NCI-H82 (cell line): ENCODE measurements around the gene TRABD2B.

ENCODE experiments used
- DNase-seq: peaks from one replicate; lab custom pipeline; 2025; lab: John Stamatoyannopoulos, UW

The TRABD2B gene

DNA sequence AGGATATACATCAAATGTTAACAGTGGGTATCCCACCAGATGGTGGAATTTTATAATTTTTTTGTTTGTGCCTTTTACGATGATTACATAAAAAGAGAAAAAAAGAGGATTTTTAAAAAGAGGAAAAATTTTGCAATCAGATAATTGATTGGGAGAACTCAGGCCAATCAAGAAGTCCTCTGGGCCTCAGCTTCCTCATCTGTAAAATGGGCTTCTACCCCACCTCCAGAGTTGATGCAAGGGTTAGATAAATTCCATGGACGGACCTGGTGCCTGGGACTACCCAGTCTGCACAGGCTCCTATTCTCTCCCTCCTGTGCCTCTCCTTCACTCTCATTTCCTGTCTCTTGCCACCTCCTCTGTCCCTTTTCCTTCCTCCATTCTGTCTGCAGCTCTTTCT, 88.9 kb downstream of the TRABD2B start:
- DNase-seq: no peak

GRCh38 chr1:47907177-47907528, 90.0 kb downstream of the TRABD2B start:
- no peak for DNase-seq

GRCh38 chr1:47906527-47907176, 90.5 kb downstream of the TRABD2B start:
- DNase-seq: no peak

DNA sequence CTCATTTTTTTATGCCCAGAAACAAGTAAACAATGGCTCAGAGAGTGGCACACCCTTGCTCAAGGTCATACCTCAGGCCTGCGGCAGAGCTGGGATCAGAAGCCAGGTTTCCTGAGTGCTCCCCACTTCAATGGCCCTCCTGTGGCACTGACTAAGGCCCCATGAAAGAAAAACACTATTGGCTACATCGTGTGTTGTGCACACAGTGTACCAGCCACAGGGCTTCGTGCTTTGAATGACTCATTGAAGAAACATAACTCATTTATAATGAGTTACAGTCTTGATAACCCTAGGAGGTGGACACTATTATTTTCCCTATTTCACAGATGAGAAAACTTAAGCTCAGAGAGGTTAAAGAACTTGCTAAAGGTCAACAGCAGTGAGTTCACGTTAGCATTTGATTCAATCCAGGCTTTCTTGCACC, 91.2 kb downstream of the TRABD2B start:
- no peak for DNase-seq

DNA sequence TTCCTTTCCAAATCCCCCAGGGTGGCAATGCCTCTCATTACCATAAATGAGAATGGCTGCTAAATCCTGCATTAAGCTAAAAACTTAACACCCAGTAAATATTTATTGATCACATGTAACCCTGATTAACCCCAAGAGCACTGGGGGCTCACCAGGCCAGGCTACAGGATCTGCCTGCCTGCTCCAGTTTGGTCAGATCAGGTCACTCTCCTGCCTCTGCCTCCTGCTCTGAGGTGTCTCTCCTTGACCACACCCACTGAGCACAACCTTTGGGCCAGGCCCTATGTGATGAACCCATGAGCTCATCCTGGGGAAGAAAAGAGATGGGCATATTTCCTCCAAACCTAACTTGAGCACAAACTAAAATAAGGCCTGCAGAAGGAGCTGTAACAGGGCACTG, 93.5 kb downstream of the TRABD2B start:
- no peak for DNase-seq

GRCh38 chr1:47901001-47901575, 96.1 kb downstream of the TRABD2B start:
- peak; percentile 9 for DNase-seq

DNA sequence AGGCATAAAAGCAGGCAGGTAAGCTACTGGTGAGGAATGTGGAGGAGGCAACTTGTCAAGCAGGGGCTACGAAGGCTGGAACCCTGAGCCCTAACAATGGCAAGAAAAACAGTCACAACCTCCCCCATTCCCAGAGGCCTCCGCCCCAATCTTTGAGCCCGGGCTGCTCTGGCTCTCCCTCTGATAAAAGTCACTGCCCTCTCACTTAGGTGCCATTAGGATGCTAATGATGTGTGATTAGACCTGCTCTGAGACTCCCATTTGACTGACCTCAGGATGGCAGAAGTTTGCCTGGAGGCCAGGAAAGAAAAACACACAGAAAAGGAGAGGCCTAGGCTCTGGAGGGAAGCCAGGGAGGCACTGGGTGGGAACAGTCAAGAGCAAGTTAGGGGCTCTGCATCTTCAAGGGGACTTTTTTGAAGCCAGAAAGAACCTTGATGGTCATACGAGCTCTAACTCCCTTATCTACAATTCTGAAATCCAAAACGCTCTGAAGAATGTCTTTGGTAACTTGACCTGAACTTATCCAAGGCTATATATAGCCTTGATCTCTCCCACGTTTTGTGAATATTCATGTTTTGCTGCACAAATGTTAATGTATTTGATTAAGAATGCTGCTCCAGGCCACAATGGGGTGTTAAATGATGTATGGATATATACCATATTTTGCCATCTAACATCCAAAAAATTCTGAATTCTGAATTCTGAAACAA, 98.9 kb downstream of the TRABD2B start:
- DNase-seq: no peak

GRCh38 chr1:47895279-47896125, 101.7 kb downstream of the TRABD2B start:
- no peak for DNase-seq

DNA sequence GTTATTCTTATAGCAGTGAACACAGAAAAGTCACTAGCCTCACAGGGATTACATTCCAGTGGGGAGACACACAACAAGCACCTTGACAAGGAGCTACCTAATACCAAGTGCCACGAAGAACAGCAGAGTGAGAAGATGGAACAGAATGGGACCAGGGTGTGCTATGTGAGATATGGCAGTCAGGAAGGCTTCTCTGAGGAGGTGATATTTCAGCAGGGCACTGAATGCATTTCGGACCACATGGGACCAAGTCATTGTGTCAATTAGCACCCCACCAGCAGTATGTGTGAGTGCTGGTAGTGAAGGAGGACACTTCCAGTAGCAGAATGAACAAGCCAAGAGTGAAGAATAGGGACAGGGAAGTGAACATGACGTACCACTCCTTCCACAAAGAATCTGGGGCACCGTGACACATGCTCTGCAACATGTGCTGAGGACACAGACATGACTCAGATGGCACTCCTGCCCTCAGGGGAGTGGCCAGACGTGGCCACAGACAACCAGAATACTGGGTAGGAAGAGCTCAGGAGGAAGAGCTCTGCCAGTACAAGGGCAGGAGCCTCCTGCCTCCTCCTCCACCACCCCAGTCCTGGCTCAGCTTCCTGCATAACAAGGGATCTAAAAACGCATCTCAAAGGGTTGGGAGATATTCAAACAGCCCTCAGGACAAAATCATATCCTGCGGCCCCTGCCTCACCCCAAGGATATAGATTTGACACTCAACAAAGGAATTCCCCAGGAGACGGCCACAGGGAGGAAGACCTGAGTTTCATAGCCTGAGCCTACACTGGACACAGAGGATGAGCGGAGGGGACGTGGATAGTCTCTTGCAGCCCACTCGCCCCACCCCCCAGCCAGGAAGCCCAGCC, 102.5 kb downstream of the TRABD2B start:
- no peak for DNase-seq

- DNase-seq: no peak
Observed at GRCh38 chr1:47893412-47893811, 103.8 kb downstream of the TRABD2B start.

DNA sequence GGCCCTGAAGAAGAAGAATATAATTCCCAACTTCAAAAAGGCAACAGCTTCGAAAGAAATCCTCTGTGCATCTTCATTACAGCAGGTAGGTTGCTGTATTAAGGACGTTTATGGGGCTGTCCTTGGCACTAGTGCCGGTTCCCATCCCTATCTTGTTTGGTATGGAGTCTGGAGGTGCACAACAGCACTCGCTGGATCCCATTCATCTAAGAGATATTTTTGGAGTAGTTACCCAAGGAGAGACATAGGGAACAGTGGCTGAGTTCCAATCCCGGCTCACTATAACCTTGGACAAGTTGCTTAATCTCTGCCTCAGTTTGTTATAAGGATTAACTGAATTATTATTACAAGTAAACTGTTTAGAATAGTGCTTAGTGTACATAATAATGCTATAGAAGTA, 106.4 kb downstream of the TRABD2B start:
- no peak for DNase-seq

- no peak for DNase-seq
Observed at GRCh38 chr1:47888294-47888629, 108.9 kb downstream of the TRABD2B start.

DNA sequence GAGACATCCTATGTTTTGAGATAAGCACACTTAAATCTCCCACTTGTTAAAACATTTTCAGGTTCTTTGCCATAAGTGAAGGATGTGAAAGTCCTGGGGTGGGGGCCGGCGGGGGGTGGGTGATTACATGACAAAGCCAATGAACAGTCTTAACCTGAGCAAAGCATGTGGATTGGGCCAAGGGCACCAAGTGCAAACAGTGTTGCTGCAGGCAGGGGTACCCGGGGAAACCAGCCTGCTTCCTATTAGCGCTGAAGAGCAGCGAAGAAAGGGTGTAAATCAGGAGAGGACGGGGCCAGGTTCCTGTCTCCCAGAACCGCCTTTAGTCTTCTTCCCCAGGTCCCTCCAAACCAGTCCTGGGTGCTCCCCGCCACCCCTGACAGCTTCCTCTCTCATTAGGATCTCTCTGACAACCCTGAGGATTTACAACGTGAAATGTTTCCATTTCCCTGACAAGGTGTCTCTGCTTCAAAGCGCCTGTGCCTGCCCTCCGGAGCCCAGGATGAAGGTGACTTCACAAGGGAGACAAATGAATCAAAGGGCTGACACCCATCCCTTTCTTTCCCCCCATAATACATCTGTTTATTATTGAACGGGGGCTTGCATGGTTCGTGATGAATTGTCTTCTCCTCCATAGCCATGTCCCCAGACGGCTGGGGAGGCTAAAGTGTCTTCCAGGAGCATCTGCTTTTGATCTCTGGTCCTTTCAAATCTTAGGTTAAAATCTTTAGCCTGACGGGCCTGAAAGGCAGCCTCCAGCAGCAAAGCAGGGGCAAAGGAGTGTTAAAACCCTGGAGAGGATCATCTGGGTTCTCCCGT, 109.5 kb downstream of the TRABD2B start:
- DNase-seq: no peak

- DNase-seq: no peak
Observed at GRCh38 chr1:47887060-47887459, 110.1 kb downstream of the TRABD2B start.

GRCh38 chr1:47886141-47886540, 111.0 kb downstream of the TRABD2B start:
- no peak for DNase-seq

DNA sequence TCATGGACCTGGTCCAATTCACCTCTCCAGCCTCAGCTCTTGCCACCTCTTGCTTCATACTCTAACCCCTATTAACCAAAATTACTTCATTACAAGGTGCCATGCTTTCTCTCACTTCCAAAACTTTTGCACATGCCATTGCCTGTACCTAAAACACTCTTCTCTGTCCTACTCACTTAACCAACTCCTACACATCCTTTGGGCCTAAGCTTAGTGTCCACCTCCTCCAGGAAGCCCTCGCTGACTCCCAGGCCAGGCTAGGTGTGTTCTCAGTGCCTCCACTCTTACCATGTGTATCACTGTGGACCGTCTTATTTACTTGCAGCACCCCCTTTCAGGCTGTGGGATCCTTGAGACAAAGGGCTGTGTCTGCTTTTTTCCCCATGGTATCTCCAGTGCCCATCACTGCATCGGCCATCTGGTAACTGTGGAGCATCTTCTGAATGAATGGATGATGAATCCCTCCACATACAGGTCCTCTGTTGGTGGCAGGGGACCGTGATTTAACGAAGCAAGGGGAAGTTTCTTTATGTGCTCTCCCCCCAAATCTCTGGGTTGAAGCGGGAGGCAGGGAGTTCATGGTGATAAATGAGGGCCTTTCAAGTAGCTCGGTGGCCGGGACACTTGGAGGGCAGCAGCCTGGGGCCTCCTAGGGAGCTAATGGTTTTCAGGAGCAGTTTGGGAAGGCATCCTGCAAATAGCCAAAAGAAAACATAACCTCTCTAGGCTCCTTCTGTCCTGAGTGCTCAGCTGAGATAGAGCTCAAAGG, 111.9 kb downstream of the TRABD2B start:
- no peak for DNase-seq

GRCh38 chr1:47883963-47884362, 113.2 kb downstream of the TRABD2B start:
- peak; percentile 7 for DNase-seq

- DNase-seq: peak; percentile 79
Observed at GRCh38 chr1:47881505-47882442, 115.4 kb downstream of the TRABD2B start.

GRCh38 chr1:47876587-47876963, 120.6 kb downstream of the TRABD2B start:
- DNase-seq: no peak
